HepG2 (cell line): ENCODE data around the gene RACGAP1. TPM values are rescaled to one million over a fixed set of nuclear protein-coding genes. Genes with fewer than 3 reads are reported as not detected.

Source experiments
- ATAC-seq: fragments of 200-7000 bp; cut with Tn5 transposase; 3 replicates; pipeline ENCODE4 v1.9.1; 2020; ENCODE audit warnings: mild to moderate bottlenecking, moderate library complexity
- BruUV-seq: library from RNA; stranded (reverse); fragments of 400-500 nt; replicated peaks from 2 replicates; lab custom pipeline; 2021; lab: Mats Ljungman, UMichigan
- CTCF ChIA-PET: fragments of 300-600 bp; formaldehyde crosslinking; extraction: SDS; loops from one replicate; lab custom pipeline; 2021; ENCODE audit warnings: low total read pairs, inconsistent platforms, low intra/inter-chr PET ratio; lab: Yijun Ruan, JAX
- POLR2A ChIA-PET: fragments of 350-600 bp; sonication (Branson Sonifier 250); formaldehyde crosslinking; loops from one replicate; lab custom pipeline; 2020; ENCODE audit warnings: antibody characterized with exemption, inconsistent platforms; lab: Yijun Ruan, JAX
- DNase-seq: peaks from one replicate; pipeline ENCODE4 v3.0.0-alpha.2; 2015; ENCODE audit warnings: low spot score
- FAIRE-seq: peaks from 3 replicates; lab custom pipeline; 2011; peaks lifted over from hg19 to GRCh38; lab: Jason Lieb, UNC
- H2AFZ ChIP-seq: one replicate; pipeline ENCODE4 v1.6.1; 2011; ENCODE audit warnings: low read length, inconsistent platforms
- H3K27ac ChIP-seq: fragments of 300-600 bp; 3 replicates; pipeline ENCODE4 v1.8.0; 2011; ENCODE audit warnings: mixed run types, mild to moderate bottlenecking, mixed read lengths, low read length, inconsistent platforms; ENCODE audit not compliant: insufficient read depth; ENCODE audit errors: extremely low read length
- H3K27me3 ChIP-seq, 2 experiments: fragments of 200-600 bp in 1 of 2; 2 replicates in 1 of 2; 3 replicates in 1 of 2; pipeline versions ENCODE4 v1.6.0 to v1.8.0; 2011; ENCODE audit warnings: low read length in 2 of 2, mild to moderate bottlenecking in 2 of 2, moderate library complexity in 2 of 2, inconsistent platforms in 1 of 2; ENCODE audit not compliant: insufficient read depth in 2 of 2, control insufficient read depth in 1 of 2
- H3K36me3 ChIP-seq, 2 experiments: fragments of 200-600 bp in 1 of 2; replicated peaks in 1 of 2; 2 replicates in 1 of 2; 3 replicates in 1 of 2; pipeline versions ENCODE4 v1.5.1 to v1.8.0; 2011; ENCODE audit warnings: low read length in 2 of 2, inconsistent platforms in 1 of 2; ENCODE audit not compliant: insufficient read depth in 2 of 2, control insufficient read depth in 1 of 2
- H3K4me1 ChIP-seq: 2 replicates; pipeline ENCODE4 v1.5.1; 2012; ENCODE audit warnings: low read length, inconsistent platforms; ENCODE audit not compliant: insufficient read depth
- H3K4me2 ChIP-seq: 2 replicates; pipeline ENCODE4 v1.6.0; 2011; ENCODE audit warnings: low read depth, low read length, inconsistent platforms
- H3K4me3 ChIP-seq, 3 experiments: fragments of 200-600 bp in 1 of 3; sonication (generic), shearing (Covaris generic) in 1 of 3; replicated peaks in 1 of 3; 2 replicates each; pipeline ENCODE4 v1.5.1; 2011 to 2016; ENCODE audit warnings: low read length in 3 of 3, inconsistent platforms in 2 of 3, low read depth in 2 of 3, mild to moderate bottlenecking in 2 of 3, control low read depth in 1 of 3, mixed read lengths in 1 of 3; ENCODE audit not compliant: insufficient read depth in 1 of 3
- H3K79me2 ChIP-seq: one replicate; pipeline ENCODE4 v1.6.1; 2011; ENCODE audit warnings: low read length, inconsistent platforms; ENCODE audit not compliant: insufficient read depth
- H3K9ac ChIP-seq: 2 replicates; pipeline ENCODE4 v1.6.0; 2011; ENCODE audit warnings: mild to moderate bottlenecking, low read depth, low read length, inconsistent platforms; ENCODE audit not compliant: insufficient read depth
- H3K9me3 ChIP-seq: 2 replicates; pipeline ENCODE4 v1.5.1; 2012; ENCODE audit warnings: mild to moderate bottlenecking, low read length
- H4K20me1 ChIP-seq: 2 replicates; pipeline ENCODE4 v1.6.0; 2011; ENCODE audit warnings: inconsistent platforms, mild to moderate bottlenecking, low read length, moderate library complexity; ENCODE audit not compliant: insufficient read depth
- CEBPG ChIP-seq: IDR thresholded peaks from 2 replicates; pipeline ENCODE4 v1.6.1; 2016
- FOXO4 ChIP-seq: sonication (generic); formaldehyde crosslinking; conservative IDR thresholded peaks from 2 replicates; pipeline ENCODE4 v1.8.1; 2023; ENCODE audit warnings: missing genetic modification reagents
- STAT6 ChIP-seq: sonication (generic); formaldehyde crosslinking; IDR thresholded peaks from 2 replicates; pipeline ENCODE4 v1.4.0; 2020; ENCODE audit warnings: missing genetic modification reagents, mild to moderate bottlenecking, borderline replicate concordance
- ZMYM3 ChIP-seq: sonication (generic); formaldehyde crosslinking; IDR thresholded peaks from 2 replicates; pipeline ENCODE4 v1.5.1; 2020; ENCODE audit warnings: mild to moderate bottlenecking, missing genetic modification reagents
- ZNF574 ChIP-seq: sonication (generic); formaldehyde crosslinking; IDR thresholded peaks from 2 replicates; pipeline ENCODE4 v1.4.0; 2020; ENCODE audit warnings: missing genetic modification reagents
- ZNF782 ChIP-seq: sonication (generic); formaldehyde crosslinking; IDR thresholded peaks from 2 replicates; pipeline ENCODE4 v1.4.0; 2020; ENCODE audit warnings: missing genetic modification reagents, mild to moderate bottlenecking, borderline replicate concordance
- WGBS: methylation state at CpG from one replicate; pipeline ENCODE4 v1.1.6; 2017; ENCODE audit warnings: low lambda C conversion rate; 5-methylcytosine and 5-hydroxymethylcytosine counted together
- in situ Hi-C: cut with HindIII; loops from 2 replicates; pipeline ENCODE4 v1.10.0; 2017; ENCODE audit warnings: low pct_unique_long_range_greater_than_20kb; ENCODE audit not compliant: extremely low pct_ligation_motif_present
- intact Hi-C: fragments of 100-400 bp; cut with micrococcal nuclease; formaldehyde crosslinking; loops from one replicate; pipeline ENCODE4 v1.10.0; 2022; ENCODE audit not compliant: unreplicated experiment
- polyA plus RNA-seq, 8 experiments: library from polyadenylated mRNA; depleted of rRNA in 3 of 8; stranded (reverse) in 7 of 8; unstranded in 1 of 8; fragments of >200 nt; fragmentation: Illumina TruSeq in 4 of 8; extraction: Trizol in 4 of 8; gene quantifications; 2 replicates each; pipeline versions ENCODE4 v1.2.1 to v1.2.3, GENCODE V29; 2011 to 2016; ENCODE audit warnings: low read depth in 4 of 8, missing spikeins in 1 of 8, mixed read lengths in 1 of 8; ENCODE audit not compliant: insufficient read depth in 1 of 8
- total RNA-seq, 5 experiments: library from RNA; depleted of rRNA; stranded (reverse); fragments of >200 nt; fragmentation: Illumina TruSeq; extraction: Trizol; gene quantifications; 2 replicates each; pipeline ENCODE4 v1.2.3, GENCODE V29; 2016; ENCODE audit warnings: low read depth in 1 of 5

RACGAP1 gene
- total and polyA plus RNA-seq, 2 of the 13 experiments (the other 11 are each of a cell fraction or from before 2014, with no cell fraction given): 16.7 to 57.9 TPM

GRCh38 chr12:49972129-49972528 lies 53.2 kb downstream of the RACGAP1 start (continued):
- TF ChIP-seq ZNF574 (CRISPR knock-in tag) (no peak), ZMYM3 (no peak), STAT6 (no peak)

- Histone ChIP-seq H3K27ac (no peak overlapping the region), H3K79me2 (no peaks in the 10 kb centered on the region), H3K9me3 (no peaks in the 10 kb centered on the region), H3K4me3 (no peak overlapping the region), H3K9ac (no peak overlapping the region), H3K4me2 (no peak overlapping the region), H3K36me3 (no peaks in the 10 kb centered on the region), H2AFZ (no peak overlapping the region), H3K4me1 (peaks cover 66% of the 10 kb centered on the region), H3K27me3 (peaks cover 2 to 46% of the 10 kb centered on the region in 2 experiments), H4K20me1 (no peaks in the 10 kb centered on the region)
- WGBS: 62% methylated on average over 6 of the region's 6 CpGs
- intact Hi-C loops: loop anchor here (1.0 kb wide), 1 partner anchor 85 kb away; no protein-coding TSS in a partner anchor
- POLR2A ChIA-PET: no interaction called here
- no peak for DNase-seq
- no peak for FAIRE-seq
- CTCF ChIA-PET: no interaction called here
- TF ChIP-seq CEBPG (CRISPR knock-in tag) (no peak), ZNF782 (no peak), FOXO4 (CRISPR knock-in tag) (no peak)
- in situ Hi-C loops: loop anchor here (5.0 kb wide), 1 partner anchor 86 kb away; the partner anchor contains the start of gene ASIC1
- ATAC-seq: no peak
- BruUV-seq: no TSS peak
These were observed 54.2 kb downstream of the RACGAP1 start for GRCh38 chr12:49971141-49971540.
